AG10803 (cell line): ENCODE results near the gene LMOD3.
A peak's percentile ranks its signal among the peaks of the same experiment; 100 is the strongest.

Experiments used
- DNase-seq: peaks from one replicate; pipeline ENCODE4 v3.0.0; 2010; ENCODE audit warnings: low read depth
- H3K4me3 ChIP-seq: 2 replicates; pipeline ENCODE4 v1.5.1; 2011; ENCODE audit warnings: mild to moderate bottlenecking, low read length, control low read depth
- TF ChIP-seq, protein P1 (sequence below): conservative IDR thresholded peaks from 2 replicates; pipeline ENCODE4 v1.5.1; 2011; ENCODE audit warnings: mild to moderate bottlenecking, low read length, control low read depth, inconsistent platforms

The LMOD3 gene

DNA sequence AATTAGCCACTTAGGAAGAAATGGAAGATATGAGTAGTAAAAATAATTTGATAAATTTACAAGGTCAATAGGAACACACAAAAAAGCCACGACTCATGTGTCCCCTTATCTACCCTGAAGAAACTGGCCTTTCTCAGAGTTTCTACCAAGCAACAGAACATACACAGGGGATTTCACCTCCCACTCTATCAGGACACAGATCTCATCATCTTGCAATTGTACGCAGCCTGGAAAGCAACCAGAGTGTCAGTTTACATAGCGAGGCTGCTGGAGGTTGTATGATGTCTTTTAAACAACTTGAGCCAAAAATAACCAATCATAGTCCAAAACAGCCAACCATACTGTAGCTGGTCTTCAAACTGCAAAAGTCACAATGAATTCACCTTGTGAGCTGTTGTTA, 19.7 kb upstream of the LMOD3 start:
- DNase-seq = no peak
- TF ChIP-seq, protein P1, sequence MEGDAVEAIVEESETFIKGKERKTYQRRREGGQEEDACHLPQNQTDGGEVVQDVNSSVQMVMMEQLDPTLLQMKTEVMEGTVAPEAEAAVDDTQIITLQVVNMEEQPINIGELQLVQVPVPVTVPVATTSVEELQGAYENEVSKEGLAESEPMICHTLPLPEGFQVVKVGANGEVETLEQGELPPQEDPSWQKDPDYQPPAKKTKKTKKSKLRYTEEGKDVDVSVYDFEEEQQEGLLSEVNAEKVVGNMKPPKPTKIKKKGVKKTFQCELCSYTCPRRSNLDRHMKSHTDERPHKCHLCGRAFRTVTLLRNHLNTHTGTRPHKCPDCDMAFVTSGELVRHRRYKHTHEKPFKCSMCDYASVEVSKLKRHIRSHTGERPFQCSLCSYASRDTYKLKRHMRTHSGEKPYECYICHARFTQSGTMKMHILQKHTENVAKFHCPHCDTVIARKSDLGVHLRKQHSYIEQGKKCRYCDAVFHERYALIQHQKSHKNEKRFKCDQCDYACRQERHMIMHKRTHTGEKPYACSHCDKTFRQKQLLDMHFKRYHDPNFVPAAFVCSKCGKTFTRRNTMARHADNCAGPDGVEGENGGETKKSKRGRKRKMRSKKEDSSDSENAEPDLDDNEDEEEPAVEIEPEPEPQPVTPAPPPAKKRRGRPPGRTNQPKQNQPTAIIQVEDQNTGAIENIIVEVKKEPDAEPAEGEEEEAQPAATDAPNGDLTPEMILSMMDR = no peak
- no peak overlapping the region for H3K4me3 ChIP-seq

DNA sequence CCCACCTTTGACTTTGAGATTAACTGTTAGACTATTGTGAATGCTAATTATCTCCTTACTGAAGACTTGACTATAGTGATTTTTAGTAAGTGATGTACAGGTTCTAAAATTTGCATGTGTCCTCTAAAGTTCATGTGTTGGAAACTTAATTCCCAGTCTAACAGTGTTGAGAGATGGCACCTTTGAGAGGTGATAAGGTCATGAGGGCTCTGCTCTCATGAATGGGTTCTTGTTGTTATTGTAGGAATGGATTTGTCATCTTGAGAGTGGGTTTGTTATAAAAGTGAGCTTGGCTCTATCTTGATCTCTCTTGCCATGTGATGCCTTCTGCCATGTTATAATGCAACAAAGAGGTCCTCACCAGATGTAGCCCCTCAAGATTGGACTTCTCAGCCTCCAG, 18.9 kb upstream of the LMOD3 start:
- TF ChIP-seq, protein P1 = no peak
- no peak overlapping the region for H3K4me3 ChIP-seq
- no peak for DNase-seq

DNA sequence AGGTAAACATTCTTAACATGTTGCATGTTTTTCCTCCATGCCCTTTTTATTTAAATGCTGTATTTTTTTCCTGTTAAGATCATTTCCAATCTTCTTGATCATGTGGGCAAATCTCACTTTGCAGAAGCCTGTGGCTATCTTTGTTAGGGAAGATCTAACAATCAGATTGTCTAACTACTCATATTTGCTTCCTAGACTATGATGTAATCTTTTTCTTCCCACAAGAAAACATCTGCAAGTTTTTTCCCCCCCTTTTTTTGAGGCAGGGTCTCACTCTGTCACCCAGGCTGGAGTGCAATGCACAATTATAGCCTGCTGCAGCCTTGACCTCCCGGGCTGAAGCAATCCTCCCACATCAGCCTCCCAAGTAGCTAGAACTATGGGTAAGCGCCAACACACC, 15.0 kb upstream of the LMOD3 start:
- TF ChIP-seq, protein P1 = no peak
- DNase-seq = no peak
- no peak overlapping the region for H3K4me3 ChIP-seq

DNA sequence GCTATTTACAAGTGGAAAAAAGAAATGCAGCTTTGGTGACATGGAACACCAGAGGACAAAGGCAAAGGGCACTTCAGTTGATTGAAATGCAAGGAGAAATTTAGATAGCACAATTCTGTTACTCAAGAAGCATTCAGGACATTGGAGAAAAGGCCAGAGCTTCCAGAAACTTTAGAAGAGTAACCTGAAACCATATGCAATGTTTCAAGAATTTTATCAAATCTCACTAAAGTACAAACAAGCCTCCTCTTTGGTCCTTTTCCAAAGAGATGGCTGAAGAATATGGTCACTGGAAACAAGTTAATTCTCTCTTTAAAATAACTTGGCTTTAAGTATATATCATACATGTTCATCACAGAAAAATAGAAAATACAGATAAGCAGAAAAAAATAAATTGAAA, 14.6 kb upstream of the LMOD3 start:
- no peak overlapping the region for H3K4me3 ChIP-seq
- DNase-seq = no peak
- TF ChIP-seq, protein P1 = no peak

DNA sequence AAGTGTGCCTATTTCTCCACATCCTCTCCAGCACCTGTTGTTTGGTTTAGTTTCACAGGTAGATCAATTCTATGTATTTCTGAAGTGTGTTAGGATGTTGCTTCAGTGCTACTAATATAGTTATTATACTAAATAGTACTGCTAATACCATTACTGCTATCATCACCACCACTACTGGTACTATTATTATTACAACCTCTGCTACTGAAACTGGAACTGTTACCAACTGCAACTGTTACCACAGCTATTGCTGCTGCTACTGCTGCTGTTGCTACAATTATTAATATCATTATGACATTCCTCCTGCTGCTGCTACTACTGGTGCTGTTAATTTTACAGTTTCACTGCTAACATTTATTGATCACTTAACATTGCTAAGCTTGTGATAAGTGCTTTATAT, 8.3 kb upstream of the LMOD3 start:
- TF ChIP-seq, protein P1 = no peak
- no peak overlapping the region for H3K4me3 ChIP-seq
- no peak for DNase-seq

DNA sequence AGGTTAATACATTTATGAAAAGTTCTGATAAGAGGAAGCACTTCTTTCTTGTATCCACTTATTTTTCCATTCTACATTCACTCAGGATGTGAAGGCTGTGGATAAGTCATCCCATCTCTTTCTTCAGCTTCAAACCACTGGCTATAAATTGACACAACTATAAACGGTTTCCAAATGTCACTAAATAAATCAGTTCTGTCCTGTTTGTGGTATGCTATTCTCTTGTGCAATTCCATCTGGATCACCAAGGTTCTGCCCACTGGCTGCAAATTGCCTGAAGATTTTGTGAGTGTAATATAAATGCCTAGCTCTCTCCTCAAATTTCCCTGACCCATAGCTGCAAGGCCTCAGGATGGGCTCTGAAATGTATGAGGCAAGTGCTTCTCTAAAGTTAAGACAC, 7.1 kb upstream of the LMOD3 start:
- TF ChIP-seq, protein P1 = no peak
- DNase-seq = peak; percentile 76
- no peak overlapping the region for H3K4me3 ChIP-seq

DNA sequence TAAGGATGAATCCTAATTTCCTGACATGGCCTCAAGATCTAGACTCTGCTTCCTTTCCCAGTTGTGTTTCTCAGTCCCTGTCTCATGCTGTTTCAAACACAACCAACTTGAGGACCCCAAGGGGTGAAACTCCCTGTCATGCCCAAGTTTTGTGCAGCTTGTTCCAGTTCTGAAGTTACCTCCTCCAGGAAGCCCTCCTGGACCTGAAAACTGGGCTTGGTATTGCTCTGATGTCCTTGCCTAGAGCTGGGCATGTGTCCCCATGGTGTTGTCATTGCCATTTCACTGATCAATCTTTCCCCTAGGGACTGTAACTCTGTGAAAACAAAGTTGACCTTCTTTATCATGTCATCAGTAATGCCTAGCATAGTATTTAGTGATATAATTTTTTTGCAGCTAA, 6.1 kb upstream of the LMOD3 start:
- H3K4me3 ChIP-seq = no peak overlapping the region
- TF ChIP-seq, protein P1 = no peak
- DNase-seq = no peak
